Lower lobe of right lung (tissue), 2 donors: Measurements from ENCODE around the gene WNT11. TPM values are rescaled to one million over a fixed set of nuclear protein-coding genes. Genes with fewer than 3 reads are reported as not detected.
A peak's percentile ranks its signal among the peaks of the same experiment; 100 is the strongest.

Experiments
- ATAC-seq, 2 donors: fragments of 200-7000 bp; cut with Tn5 transposase; one replicate each; pipeline ENCODE4 v1.9.1; 2020 to 2022; ENCODE audit warnings: mild to moderate bottlenecking in 2 of 2, moderate library complexity in 2 of 2
- DNase-seq: peaks from one replicate; pipeline ENCODE4 v3.0.0-alpha.2; 2020
- H3K27ac ChIP-seq: fragments of 200-600 bp; one replicate; pipeline ENCODE4 v1.8.0; 2022
- H3K27me3 ChIP-seq: fragments of 200-600 bp; one replicate; pipeline ENCODE4 v1.8.0; 2022; ENCODE audit warnings: low read depth
- H3K36me3 ChIP-seq: fragments of 200-600 bp; one replicate; pipeline ENCODE4 v1.8.0; 2022; ENCODE audit warnings: mild to moderate bottlenecking
- H3K4me1 ChIP-seq: fragments of 200-600 bp; one replicate; pipeline ENCODE4 v1.8.0; 2022
- H3K4me3 ChIP-seq: fragments of 200-600 bp; one replicate; pipeline ENCODE4 v1.8.0; 2022; ENCODE audit warnings: mild to moderate bottlenecking
- H3K9me3 ChIP-seq: fragments of 200-600 bp; one replicate; pipeline ENCODE4 v1.8.0; 2022
- CTCF ChIP-seq: fragments of 200-600 bp; IDR thresholded peaks from one replicate; pipeline ENCODE4 v1.8.0; 2022; ENCODE audit warnings: antibody characterized with exemption, mild to moderate bottlenecking
- intact Hi-C: fragments of 100-400 bp; cut with DNase I; formaldehyde crosslinking; loops from one replicate; pipeline ENCODE4 v1.11.0; 2022
- total RNA-seq: library from RNA; stranded (reverse); fragmentation: NEBNext Ultra II Directional; extraction: Animal tissue kit (Norgen Biotek cat#: 25700); gene quantifications from one replicate; pipeline ENCODE4 v1.2.1, GENCODE V29; 2021
- donor health status: DM: no; HTN: yes; CAD: no; lungs with severe emphysema.

WNT11 gene
- total RNA-seq, 1 donor from 2014 or later, result 9.2 TPM

GRCh38 chr11:76250520-76251225 lies 44.4 kb upstream of the WNT11 start:
- ATAC-seq (peak in 1 of 2 donors; percentile 7), DNase-seq (no peak)
- no peaks in the 10 kb centered on the region for H3K4me1 ChIP-seq
- H3K4me3 ChIP-seq, result no peak overlapping the region
- intact Hi-C loops, result no loop called here
- no peaks in the 10 kb centered on the region for H3K27me3 ChIP-seq
- H3K9me3 ChIP-seq, result no peaks in the 10 kb centered on the region
- no peak overlapping the region for H3K27ac ChIP-seq
- H3K36me3 ChIP-seq, result no peaks in the 10 kb centered on the region
- no peak for TF ChIP-seq CTCF

- ATAC-seq (no peak), DNase-seq (no peak)
- TF ChIP-seq CTCF, result no peak
- Histone ChIP-seq H3K36me3 (no peaks in the 10 kb centered on the region), H3K9me3 (no peaks in the 10 kb centered on the region), H3K27me3 (no peaks in the 10 kb centered on the region), H3K4me3 (no peak overlapping the region), H3K27ac (no peak overlapping the region), H3K4me1 (no peaks in the 10 kb centered on the region)
- intact Hi-C loops, result no loop called here
These were observed 43.0 kb upstream of the WNT11 start for GRCh38 chr11:76249195-76249741.

GRCh38 chr11:76248210-76248609 lies 41.9 kb upstream of the WNT11 start:
- no peak for TF ChIP-seq CTCF
- H3K4me1 ChIP-seq, result no peaks in the 10 kb centered on the region
- intact Hi-C loops, result no loop called here
- H3K36me3 ChIP-seq, result no peaks in the 10 kb centered on the region
- ATAC-seq (no peak), DNase-seq (no peak)
- H3K9me3 ChIP-seq, result no peaks in the 10 kb centered on the region
- H3K27me3 ChIP-seq, result no peaks in the 10 kb centered on the region
- H3K27ac ChIP-seq, result no peak overlapping the region
- H3K4me3 ChIP-seq, result no peak overlapping the region

- intact Hi-C loops, result no loop called here
- no peaks in the 10 kb centered on the region for H3K36me3 ChIP-seq
- no peaks in the 10 kb centered on the region for H3K9me3 ChIP-seq
- no peak for TF ChIP-seq CTCF
- ATAC-seq (no peak), DNase-seq (no peak)
- no peaks in the 10 kb centered on the region for H3K4me1 ChIP-seq
- no peaks in the 10 kb centered on the region for H3K27me3 ChIP-seq
- no peak overlapping the region for H3K27ac ChIP-seq
- no peak overlapping the region for H3K4me3 ChIP-seq
These were observed 40.8 kb upstream of the WNT11 start for GRCh38 chr11:76247091-76247490.

- no peak overlapping the region for H3K4me3 ChIP-seq
- no peaks in the 10 kb centered on the region for H3K9me3 ChIP-seq
- TF ChIP-seq CTCF, result no peak
- H3K36me3 ChIP-seq, result no peaks in the 10 kb centered on the region
- peak; percentile 33 for DNase-seq
- no peak for ATAC-seq
- no peak overlapping the region for H3K27ac ChIP-seq
- no peaks in the 10 kb centered on the region for H3K4me1 ChIP-seq
- intact Hi-C loops, result no loop called here
- H3K27me3 ChIP-seq, result no peaks in the 10 kb centered on the region
These were observed 40.1 kb upstream of the WNT11 start for GRCh38 chr11:76246271-76246933.
